ENCODE data around the gene USP3. TPM values are rescaled to one million over a fixed set of nuclear protein-coding genes. Genes with fewer than 3 reads are reported as not detected.
A peak's percentile ranks its signal among the peaks of the same experiment; 100 is the strongest.

USP3 gene
- total and polyA plus RNA-seq, 10 of the 15 experiments (the other 5 are each of a cell fraction or from before 2014, with no cell fraction given): 23.8 to 64.5 (median 50.3) TPM

GRCh38 chr15:63490345-63491034 is 13.9 kb upstream of the USP3 start (continued):
- TF ChIP-seq ZNF592 (IDR thresholded peaks at IDR 0.05): no peak
- TF ChIP-seq ZNF274 (IDR thresholded peaks at IDR 0.05; ENCODE audit: insufficient read depth, insufficient read length): no peak
- no peak for TF ChIP-seq RBBP5 (conservative IDR thresholded peaks at IDR 0.05)
- TF ChIP-seq TCF12 (IDR thresholded peaks at IDR 0.05; ENCODE audit: low read depth, low read length): no peak
- no peak for TF ChIP-seq TARDBP (IDR thresholded peaks at IDR 0.05; ENCODE audit: borderline replicate concordance)
- no peak for TF ChIP-seq ZBTB40 (IDR thresholded peaks at IDR 0.05; ENCODE audit: borderline replicate concordance)
- TF ChIP-seq HDAC2 (IDR thresholded peaks at IDR 0.05): no peak
- peak; percentile 53; the same call in 1 of the 2 replicates for TF ChIP-seq ATF7 (IDR thresholded peaks at IDR 0.05; ENCODE audit: low read depth)
- no peak for TF ChIP-seq RAD51 (IDR thresholded peaks at IDR 0.05)
- no peak for TF ChIP-seq BCL11A (IDR thresholded peaks at IDR 0.05; ENCODE audit: low read depth, low read length)
- peak; percentile 83 for TF ChIP-seq SPI1 (IDR thresholded peaks at IDR 0.05; ENCODE audit: borderline replicate concordance, insufficient read depth, low read depth, low read length)
- no peak for TF ChIP-seq NKRF (conservative IDR thresholded peaks at IDR 0.05)
- no peak for TF ChIP-seq ZSCAN29 (IDR thresholded peaks at IDR 0.05)
